A549 (cell line): ENCODE data around the gene MSANTD1.

Source experiments
- MAZ ChIP-seq: fragments of 150-350 bp; IDR thresholded peaks from 2 replicates; pipeline ENCODE4 v1.6.1; 2014; ENCODE audit warnings: antibody characterized with exemption, low read depth, low read length, borderline replicate concordance
- POLR2A ChIP-seq: IDR thresholded peaks from 2 replicates; pipeline ENCODE4 v1.6.1; 2012; ENCODE audit warnings: mild to moderate bottlenecking, low read length

GRCh38 chr4:3226467-3226866 is 22.5 kb upstream of the MSANTD1 start:
- no peak for TF ChIP-seq POLR2A
- TF ChIP-seq MAZ: no peak
